ENCODE measurements around the gene OGG1. TPM values are rescaled to one million over a fixed set of nuclear protein-coding genes. Genes with fewer than 3 reads are reported as not detected.

OGG1 gene
- total and polyA plus RNA-seq, 11 donors, result 6.2 to 14.8 (median 9.5) TPM

DNA sequence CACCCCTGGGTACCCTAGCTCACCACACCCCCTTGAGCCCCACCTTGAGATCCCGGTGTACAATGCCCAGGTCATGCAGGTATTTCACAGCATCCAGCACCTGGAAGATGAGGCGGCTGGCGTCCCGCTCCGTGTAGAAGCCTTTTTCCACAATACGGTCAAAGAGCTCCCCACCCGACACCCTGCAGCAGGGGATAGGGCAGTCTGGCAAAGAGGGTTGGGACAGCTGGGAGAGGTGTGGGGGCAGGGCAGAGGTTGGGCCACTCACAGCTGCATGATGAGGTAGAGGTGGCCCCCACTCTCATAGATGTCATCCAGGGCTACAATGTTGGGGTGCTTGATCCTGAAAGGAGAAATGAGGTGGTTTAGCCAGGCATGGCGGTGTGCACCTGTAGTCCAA, 13.1 kb downstream of the OGG1 start:
- H3K9me3 ChIP-seq, result no peaks in the 10 kb centered on the region
- TF ChIP-seq, protein P1, sequence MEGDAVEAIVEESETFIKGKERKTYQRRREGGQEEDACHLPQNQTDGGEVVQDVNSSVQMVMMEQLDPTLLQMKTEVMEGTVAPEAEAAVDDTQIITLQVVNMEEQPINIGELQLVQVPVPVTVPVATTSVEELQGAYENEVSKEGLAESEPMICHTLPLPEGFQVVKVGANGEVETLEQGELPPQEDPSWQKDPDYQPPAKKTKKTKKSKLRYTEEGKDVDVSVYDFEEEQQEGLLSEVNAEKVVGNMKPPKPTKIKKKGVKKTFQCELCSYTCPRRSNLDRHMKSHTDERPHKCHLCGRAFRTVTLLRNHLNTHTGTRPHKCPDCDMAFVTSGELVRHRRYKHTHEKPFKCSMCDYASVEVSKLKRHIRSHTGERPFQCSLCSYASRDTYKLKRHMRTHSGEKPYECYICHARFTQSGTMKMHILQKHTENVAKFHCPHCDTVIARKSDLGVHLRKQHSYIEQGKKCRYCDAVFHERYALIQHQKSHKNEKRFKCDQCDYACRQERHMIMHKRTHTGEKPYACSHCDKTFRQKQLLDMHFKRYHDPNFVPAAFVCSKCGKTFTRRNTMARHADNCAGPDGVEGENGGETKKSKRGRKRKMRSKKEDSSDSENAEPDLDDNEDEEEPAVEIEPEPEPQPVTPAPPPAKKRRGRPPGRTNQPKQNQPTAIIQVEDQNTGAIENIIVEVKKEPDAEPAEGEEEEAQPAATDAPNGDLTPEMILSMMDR (IDR thresholded peaks at IDR 0.05), result no peak
- TF ChIP-seq POLR2A (IDR thresholded peaks at IDR 0.05), result no peak
- no peak overlapping the region for H3K27ac ChIP-seq
- H3K4me3 ChIP-seq, result no peak overlapping the region
- H3K36me3 ChIP-seq, result peaks cover 0 to 80% (median 53%) of the 10 kb centered on the region in 9 donors
- DNase-seq (no peak), ATAC-seq (no peak)
- WGBS, 4 donors, result 92 to 96% (median 94%) methylated on average over 8 of the region's 8 CpGs
- intact Hi-C loops (cut with DNase I), result no loop called here
- peaks cover 0 to 15% (median 13%) of the 10 kb centered on the region in 12 donors for H3K4me1 ChIP-seq
- no peaks in the 10 kb centered on the region for H3K27me3 ChIP-seq

DNA sequence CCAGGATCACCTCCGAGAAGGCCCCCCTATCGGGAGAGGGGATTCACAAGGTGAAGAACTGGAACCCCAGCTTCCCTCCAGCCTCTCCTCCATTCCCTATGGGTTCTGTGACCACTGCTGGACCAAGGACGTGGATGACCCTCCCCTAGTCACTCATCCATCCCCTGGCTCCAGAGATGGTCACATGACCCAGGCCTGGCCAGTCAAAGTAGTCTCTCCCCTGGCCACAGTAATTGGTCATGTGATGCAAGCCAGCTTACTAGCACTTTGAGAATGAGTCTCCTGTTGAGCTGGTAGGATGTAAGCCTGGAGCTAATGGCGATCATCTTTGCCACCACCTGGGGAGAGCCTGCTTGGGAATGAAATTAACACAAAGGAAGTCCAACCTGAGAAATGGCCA, 16.1 kb downstream of the OGG1 start:
- 90 to 95% (median 92%) methylated on average over 4 of the region's 4 CpGs for WGBS, 4 donors
- no peak overlapping the region for H3K4me3 ChIP-seq
- intact Hi-C loops (cut with DNase I), result no loop called here

DNA sequence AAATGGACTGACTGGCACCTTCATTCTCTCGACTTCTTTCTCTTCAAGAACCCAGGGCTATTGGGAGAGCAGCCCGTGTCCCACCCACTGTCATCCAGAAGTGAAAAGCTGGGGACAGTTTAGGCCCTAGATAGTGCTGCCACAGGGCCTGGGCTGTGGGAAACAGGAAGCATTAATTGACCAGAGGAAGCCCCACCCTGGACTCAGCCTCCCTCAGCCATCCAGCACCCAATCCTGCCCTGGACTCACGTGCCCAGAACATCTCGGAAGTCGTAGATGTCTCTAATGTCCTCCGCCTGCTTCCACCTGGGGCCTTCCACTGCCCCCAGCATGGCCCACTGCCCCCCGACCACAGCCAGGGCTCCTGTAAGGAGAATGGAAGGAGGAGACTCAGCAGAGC, 17.7 kb downstream of the OGG1 start:
- peak in 3 of 4 donors; percentile 5 to 54 (median 46) for ATAC-seq
- intact Hi-C loops (cut with DNase I), result no loop called here

More for the DNA sequence above, 16.1 kb downstream of the OGG1 start:
- no peaks in the 10 kb centered on the region for H3K9me3 ChIP-seq
- peaks cover 0 to 50% (median 25%) of the 10 kb centered on the region in 9 donors for H3K36me3 ChIP-seq
- no peaks in the 10 kb centered on the region for H3K27me3 ChIP-seq
- peaks cover 0 to 44% (median 30%) of the 10 kb centered on the region in 12 donors for H3K4me1 ChIP-seq
- TF ChIP-seq, protein P1 (IDR thresholded peaks at IDR 0.05), result no peak
- TF ChIP-seq POLR2A (IDR thresholded peaks at IDR 0.05), result no peak
- DNase-seq (no peak), ATAC-seq (no peak)
- H3K27ac ChIP-seq, result no peak overlapping the region

DNA sequence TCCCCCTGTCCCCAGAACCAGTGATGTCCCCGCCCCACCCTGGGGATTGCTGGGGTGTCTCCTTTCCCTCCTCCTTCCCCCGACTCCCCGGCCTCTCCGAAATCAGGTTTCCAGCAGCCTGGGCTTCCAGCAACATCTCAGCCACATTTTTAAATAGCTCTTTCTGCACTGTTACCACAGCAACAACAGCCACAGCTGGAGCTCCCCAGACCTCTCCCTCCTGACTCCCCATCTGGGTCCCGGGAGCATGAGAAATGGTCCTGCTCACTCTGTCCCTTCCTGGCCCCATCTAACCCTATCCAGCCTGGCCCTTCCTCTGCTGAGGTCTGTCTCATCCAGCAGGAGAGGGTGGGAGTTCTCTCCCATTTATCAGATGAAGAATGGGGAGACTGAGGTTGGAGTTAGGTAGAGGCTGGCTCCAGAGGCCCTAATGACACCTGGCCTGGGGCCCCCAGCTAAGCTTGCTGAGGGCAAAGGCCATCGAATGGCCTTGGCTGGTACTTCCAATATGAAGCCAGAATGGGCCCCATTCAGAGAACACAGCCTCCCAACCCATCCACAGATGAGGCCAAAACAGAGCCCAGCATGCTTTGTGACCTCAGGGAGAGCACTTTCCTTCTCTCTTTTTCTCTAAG, 18.5 kb downstream of the OGG1 start:
- TF ChIP-seq, protein P1 (IDR thresholded peaks at IDR 0.05), result no peak
- TF ChIP-seq POLR2A (IDR thresholded peaks at IDR 0.05), result no peak

More for the DNA sequence above, 17.7 kb downstream of the OGG1 start:
- Histone ChIP-seq H3K27me3 (no peaks in the 10 kb centered on the region), H3K4me3 (peak overlapping the region in 3 of 12 donors; percentile 82 to 96 (median 87)), H3K4me1 (peaks cover 0 to 46% (median 31%) of the 10 kb centered on the region in 12 donors), H3K36me3 (peaks cover 0 to 35% (median 16%) of the 10 kb centered on the region in 9 donors), H3K27ac (peak overlapping the region; percentile 26 to 90 (median 53)), H3K9me3 (no peaks in the 10 kb centered on the region)
- WGBS, 4 donors, result 45 to 71% (median 66%) methylated on average over 7 of the region's 7 CpGs
- TF ChIP-seq, protein P1 (IDR thresholded peaks at IDR 0.05), result no peak
- no peak for TF ChIP-seq POLR2A (IDR thresholded peaks at IDR 0.05)
- peak in 3 of 5 donors; percentile 36 to 53 (median 50) for DNase-seq

More for the DNA sequence above, 18.5 kb downstream of the OGG1 start:
- intact Hi-C loops (cut with DNase I), result loop anchor here in 1 of 10 donors (2.0 kb wide), 1 partner anchor 25 kb away; the partner anchor contains the start of genes ARPC4 and TADA3
- no peaks in the 10 kb centered on the region for H3K9me3 ChIP-seq
- ATAC-seq (no peak), DNase-seq (no peak)
- H3K36me3 ChIP-seq, result peaks cover 0 to 27% (median 11%) of the 10 kb centered on the region in 9 donors
- H3K27me3 ChIP-seq, result no peaks in the 10 kb centered on the region
- peaks cover 0 to 46% (median 31%) of the 10 kb centered on the region in 12 donors for H3K4me1 ChIP-seq
- 60 to 75% (median 70%) methylated on average over 6 of the region's 6 CpGs for WGBS, 4 donors
- H3K27ac ChIP-seq, result peak overlapping the region in 10 of 12 donors; percentile 13 to 90 (median 60)
- peak overlapping the region in 6 of 12 donors; percentile 67 to 96 (median 84) for H3K4me3 ChIP-seq
